ENCODE results near the gene FLNB.
"Not testable (repeated sequence)": the region's sequence is repeated elsewhere in the genome, so short reads cannot be mapped to it uniquely, and the experiment has no call there.

FLNB gene

DNA sequence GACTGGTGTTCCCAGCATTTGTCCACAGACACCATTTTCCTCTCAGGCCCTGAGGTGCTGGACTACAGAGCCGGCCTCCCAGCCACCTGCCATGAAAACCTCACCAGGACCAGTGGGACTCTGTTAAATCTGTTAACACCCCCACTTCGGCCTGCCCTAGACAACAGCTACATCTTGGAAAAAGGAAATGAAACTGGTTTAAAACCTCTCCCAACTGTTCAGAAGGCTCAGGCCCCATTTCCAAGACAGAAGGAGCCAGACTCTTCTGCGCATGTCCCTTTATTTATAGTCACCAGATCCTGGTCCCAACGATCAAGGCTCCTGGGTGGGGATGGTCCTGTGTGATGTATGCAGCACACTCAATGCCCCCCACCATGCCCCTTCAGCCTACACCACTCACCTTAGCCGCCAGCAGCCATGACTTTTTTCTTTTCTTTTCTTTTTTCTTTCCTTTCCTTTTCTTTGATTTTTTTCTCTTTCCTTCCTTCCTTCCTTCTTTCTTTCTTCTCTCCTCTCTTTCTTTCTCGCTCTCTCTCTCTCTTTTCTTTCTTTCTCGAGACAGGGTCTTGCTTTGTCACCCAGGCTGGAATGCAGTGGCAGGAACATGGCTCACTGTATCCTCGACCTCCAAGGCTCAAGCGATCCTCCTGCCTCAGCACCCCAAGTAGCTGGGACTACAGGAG is 25.5 kb upstream of the FLNB start:
- DNase-seq, result peak; percentile 59 to 64

DNA sequence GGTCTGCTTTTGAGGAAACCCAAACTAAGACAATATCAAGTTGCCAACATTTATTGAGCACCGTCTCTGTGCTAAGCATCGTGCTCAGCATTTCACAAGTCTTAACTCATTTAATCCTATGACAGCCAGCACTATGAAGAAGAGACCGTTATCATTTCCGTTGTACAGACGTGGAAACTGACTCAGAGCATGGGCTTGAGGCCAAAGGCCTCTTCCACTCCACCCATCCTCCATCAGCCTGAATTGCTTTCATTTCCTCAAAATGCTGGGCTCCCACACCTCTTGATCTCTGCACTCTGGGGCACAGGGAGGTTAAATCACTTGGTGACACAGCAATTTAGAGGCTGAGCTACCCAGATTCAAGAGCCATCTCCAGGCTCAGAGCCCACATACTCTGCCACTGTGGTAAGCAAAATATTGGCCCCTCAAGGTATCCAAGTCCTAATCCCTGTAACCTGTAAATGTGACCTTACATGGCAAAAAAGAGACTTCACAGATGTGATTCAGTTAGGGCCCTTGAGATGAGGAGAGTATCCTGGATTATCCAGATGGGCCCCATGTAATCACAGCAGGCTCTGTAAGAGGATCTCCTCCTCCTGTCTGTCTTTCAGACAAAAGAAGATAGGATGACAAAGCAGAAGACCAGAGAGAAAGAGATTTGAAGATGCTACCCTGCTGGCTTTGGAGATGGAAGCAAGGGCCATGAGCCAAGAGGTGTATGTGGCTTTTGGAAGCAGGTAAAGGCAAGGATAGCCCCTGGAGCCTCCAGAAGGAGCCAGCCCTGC is 24.3 kb upstream of the FLNB start:
- peak; percentile 95 to 98 for DNase-seq

DNA sequence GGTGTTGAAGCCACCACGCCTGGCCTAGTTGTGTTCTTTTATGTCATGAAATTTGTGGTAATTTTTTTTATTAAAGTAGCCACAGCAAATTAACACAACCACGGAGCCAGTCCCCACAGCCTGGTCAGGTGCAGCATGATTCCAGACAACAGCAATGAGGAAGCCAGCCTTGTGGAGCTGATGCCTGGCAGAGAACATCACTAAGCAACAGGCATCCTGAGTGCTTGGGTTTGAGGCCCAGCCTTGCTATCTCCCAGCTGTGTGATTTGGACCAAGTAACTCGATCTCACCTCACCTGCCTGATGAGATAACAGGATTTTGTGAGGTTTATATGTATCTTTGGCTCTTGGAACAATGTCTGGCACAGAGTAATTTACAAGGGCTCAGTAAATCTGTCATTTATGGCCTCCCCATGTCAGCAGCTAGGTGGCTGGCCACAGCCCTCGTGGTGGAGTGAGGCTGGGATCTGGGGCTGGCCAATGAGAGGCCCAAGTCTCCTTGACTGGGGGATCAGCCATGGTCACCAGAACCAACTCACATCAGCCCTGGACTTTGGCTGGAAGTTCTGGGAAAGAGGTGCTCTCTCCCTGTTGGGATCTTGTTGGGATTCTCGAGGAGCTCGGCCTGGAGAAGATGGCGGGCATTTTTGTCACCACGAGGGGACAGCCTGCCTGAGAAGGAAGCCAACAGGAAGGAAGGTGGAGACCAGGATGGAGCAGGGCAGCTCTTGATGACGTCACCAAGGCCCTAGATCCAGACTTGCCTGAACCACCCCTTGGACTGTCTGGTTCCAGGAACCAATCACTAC is 22.8 kb upstream of the FLNB start:
- no peak for DNase-seq

DNA sequence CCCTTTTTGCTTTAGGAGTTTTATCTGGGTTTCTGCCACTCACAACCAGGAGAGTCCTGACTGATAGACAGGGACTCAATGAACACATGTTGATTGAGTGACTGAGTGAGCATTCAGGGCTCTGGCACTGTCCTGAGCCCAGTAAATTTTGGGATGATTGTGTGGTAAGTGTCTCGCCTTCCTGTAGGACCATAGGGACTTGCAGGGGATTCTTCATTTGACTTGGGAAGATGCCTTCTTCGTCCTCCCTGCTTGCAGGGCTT is 22.3 kb upstream of the FLNB start:
- no peak for DNase-seq

DNA sequence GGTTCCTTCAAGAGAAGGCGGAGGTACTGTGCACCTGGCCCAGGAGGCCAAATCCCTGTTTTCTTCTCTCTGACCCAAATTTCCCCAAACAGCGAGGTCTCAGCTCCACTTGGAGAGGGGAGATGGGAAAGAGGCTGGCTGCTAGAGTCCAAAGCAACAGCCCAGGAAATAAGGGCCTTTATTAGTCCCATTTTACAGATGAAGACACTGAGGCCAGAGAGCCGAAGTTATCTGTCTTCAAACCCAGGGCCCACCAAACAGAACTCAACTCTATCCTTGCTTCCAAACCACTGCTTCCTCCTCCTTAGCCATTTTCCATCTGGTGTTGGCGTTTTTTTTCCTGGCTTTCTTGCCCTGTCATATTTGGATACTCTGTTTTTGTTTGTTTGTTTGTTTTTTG is 22.0 kb upstream of the FLNB start:
- no peak for DNase-seq

DNA sequence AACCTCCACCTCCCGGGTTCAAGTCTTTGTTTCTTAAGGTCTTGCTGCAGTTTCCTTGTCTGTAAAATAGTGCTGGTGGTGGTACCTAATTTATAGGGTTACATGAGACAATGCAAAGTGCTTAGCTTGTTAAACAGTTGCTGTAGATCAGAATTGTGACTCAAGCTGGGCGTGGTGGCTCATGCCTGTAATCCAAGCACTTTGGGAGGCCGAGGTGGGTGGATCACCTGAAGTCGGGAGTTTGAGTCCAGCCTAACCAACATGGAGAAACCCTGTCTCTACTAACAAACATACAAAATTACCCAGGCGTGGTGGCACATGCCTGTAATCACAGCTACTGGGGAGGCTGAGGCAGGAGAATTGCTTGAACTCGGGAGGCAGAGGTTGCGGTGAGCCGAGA is 19.0 kb upstream of the FLNB start:
- not testable (repeated sequence) for DNase-seq

DNA sequence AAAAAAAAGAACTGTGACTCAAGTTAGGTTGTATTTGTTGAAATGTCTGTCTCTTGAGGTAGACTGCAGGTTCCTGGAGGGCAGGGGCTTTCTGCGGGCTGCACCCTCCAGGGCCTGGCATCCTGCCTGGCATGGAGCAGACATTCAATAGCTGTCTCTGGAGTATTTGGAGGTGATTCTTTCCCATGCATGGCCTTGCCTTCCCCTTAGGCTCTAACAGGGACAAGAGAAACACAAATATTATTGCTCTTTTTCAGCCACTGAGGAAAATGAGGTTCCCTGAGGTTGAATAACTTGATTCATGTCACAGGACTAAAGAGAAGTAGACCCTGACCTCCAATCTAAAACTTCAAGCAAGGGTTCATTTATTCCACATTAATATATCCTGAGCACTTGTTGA is 18.6 kb upstream of the FLNB start:
- no peak for DNase-seq

DNA sequence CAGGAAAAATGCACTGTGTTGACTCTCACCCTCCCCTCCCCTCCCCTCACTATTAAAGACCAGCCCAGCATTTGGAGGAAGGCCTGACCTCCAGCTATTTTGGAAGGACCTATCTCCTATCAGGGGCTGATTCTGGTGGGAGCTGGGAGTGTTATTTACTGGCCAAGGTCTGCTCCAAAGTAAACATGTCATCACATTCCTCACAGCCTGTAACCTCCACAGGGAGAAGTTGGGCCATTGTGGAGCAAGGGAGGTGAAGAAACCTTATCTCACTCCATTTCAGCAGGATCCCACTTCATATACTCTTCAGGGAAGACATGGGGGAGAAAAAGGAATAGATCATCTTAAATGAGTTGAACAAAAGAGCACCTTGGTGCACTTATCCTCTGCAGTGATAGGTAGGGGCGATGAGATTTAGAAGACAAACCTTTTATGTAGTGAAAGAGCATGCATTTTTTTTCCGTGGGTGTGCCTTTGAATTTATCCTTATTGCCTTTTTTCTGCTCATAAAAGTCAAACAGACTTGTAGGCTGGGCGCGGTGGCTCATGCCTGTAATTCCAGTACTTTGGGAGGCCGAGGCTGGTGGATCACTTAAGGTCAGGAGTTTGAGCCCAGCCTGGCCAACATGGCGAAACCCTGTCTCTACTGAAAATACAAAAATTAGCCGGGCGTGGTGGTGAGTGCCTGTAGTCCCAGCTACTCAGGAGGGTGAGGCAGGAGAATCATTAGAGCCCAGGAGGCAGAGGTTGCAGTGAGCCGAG is 15.6 kb upstream of the FLNB start:
- no peak for DNase-seq

DNA sequence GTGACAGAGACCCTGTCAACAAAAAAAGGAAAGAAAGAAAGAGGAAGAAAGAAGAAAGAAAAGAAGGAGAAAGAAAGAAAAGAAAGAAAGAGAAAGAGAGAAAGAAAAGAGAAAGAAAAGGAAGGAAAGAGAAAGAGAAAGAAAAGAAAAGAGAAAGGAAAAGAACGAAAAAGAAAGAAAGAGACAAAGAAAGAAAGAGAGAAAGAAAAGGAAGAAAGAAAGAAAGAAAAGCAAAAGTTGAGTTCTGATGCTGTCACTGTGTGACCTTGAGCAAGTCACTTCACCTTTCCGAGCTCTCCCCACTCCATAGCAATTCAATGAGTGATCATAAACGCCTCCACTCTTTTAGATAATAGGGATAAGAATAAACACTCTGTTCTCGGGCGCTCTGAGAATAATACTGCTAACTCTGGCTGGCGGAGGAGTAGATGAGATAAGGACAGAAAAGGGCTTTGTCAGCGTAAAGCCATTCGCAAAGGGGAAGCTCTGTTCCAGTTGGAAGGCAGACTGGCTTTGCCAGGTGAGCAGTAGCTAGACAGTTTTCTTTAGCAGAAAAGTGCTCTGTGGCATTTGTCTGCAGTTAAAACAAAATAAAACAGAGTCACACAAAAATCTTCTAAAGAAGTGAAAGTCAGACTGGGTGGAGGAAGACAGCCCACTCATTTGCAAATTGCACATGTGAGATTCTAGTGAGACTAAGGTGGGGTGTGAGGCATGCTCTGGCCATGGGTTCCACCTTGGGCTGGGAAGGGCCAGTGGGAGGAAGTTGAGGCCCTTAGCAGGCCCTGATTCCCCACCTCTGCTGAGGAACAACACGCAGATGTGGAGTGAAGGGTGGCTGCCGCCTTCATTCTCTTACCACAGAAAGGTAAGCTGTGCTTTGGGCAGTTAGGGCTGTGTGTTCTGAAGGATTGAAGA is 9.6 kb upstream of the FLNB start:
- DNase-seq, result peak; percentile 25 to 38

DNA sequence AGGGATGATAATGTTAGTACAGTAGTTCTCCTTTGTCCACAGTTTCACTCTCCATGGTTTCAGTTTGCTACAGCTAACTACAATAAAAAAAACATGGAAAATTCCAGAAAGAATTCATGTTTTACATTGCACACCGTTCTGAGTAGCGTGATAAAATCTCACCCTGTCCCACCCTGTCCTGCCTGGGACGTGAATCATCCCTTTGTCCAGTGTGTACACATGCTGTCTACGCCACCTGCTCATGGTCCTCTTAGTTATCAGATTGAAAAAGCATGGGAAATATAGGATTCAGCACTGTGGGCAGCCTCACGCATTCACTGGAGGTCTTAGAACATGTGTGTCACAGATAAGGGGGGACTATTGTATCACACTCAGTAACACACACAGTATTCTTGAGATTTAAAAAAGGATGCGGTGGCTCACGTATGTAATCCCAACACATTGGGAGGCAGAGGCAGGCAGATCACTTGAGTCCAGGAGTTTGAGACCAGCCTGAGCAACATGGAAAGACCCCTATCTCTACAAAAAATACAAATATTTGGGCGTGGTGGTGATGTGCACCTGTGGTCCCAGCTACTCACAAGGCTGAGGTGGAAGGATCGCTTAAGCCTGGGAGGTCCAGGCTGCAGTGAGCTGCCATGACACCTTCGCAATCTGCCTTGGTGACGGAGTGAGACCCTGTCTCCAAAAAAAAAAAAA is 8.7 kb upstream of the FLNB start:
- no peak for DNase-seq

DNA sequence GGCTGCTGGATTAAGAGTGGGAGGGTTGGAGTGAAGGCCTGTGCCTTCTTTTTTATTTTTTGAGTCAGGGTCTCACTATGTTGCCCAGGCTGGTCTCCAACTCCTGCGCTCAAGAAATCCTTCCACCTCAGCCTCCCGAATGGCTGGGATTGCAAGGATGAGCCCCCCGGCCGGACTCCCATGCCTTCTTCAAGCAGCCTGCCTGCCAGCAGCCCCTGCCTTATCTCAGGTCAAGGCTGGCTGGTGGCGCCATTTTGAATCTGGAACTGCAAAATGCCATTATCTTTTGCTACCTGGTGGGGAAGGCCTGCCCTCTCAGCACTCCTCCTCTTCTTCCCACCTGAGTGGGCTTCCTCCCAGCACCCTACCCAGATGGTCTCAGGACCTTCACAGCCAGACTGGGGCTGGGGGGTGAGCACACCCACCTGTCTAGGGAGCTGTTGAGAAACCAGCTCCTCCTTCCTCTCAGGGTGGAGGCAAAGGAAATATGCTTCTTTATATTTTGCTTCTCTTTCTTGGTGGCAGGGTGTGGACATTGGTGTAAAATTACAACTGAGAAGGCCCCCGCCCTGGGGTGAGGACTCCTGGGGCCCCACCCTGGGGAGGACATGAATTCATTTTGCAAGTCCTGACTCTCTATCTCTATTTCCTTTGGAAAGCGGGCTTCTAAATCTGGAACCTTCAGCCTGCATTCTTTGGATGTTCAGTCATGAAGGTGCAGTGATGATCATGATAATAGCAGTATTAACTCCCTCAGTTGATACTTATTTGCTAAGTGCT is 7.7 kb upstream of the FLNB start:
- DNase-seq, result no peak

DNA sequence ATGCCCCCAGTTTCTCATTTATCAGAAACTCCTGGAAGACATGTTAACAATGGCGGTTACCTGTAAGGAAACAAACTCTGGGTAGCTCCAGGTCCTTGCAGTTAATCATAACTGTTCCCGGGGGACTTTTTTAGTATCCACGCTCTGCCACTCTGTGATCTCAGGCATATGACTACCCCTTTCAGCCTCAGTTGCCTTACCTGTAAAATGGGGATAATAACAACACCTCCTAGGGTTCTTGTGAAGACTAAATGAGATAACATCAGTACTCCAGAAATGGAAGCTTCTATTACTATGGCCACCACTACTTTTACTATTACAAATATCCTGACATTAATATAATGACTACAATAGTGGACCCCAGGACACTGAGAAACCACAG is 7.1 kb upstream of the FLNB start:
- DNase-seq, result no peak

DNA sequence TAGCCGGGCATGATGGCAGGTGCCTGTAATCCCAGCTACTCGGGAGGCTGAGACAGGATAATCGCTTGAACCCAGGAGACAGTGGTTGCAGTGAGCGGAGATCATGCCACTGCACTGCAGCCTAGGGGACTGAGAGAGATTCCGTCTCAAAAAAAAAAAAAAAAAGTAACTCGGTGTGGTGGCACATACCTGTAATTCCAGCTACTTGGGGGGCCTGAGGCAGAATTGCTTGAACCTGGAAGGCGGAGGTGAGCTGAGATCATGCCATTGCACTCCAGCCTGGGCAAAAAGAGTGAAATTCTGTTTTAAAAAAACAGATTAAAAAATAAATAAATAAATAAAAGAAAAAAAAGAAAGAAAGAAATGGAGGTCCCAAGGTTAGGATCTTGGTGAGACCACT is 6.2 kb upstream of the FLNB start:
- DNase-seq, result no peak

DNA sequence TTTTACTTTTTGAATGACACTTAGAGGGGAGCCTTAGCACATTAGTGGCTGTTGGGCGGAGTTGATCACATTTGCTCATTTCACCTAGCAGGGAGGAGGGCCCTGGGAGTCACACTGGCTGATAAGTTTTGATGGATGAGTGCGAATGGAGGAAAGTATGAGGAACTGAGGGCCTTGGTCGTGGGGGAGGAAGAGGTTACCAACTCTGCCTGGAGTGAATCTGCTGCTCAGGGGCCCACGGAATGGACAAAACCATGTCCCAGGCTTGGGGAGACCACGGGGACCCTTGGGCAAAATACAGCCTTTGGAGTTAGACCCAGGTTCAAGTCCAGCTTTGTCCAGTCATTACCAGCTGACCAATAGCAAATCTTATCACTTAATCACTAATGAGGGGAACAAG is 5.1 kb upstream of the FLNB start:
- DNase-seq, result no peak

DNA sequence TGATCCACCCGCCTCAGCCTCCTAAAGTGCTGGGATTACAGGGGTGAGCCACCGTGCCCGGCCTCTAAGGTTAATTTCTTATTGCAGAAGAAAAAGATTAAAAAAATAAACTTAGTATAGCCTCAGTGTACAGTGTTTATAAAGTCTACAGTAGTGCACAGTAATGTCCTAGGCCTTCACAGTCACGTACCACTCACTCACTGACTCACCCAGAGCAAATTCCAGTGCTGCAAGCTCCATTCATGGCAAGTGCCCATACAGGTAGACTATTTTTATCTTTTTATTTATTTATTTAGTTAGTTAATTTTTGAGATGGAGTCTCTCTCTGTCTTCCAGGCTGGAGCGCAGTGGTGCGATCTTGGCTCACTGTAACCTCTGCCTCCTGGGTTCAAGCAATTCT is 3.2 kb upstream of the FLNB start:
- no peak for DNase-seq

DNA sequence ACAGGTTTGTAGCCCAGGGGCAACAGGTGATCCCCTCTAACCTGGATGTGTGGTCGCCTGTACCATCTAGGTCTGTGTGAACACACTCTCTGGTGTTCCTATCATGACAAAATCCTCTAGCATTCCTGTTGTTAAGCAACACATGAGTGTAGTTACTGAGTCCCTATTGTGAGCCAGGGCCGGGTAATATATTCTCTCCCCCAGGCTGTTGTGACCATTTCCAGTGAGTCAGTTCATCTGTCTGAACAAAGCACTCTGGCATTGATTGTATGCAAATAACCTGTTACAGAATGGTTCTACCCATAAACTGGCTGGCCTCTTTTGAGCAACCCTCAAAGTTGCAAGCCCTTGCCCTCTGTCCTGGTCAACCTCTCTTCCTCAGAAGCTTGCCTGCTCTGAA is 2.6 kb upstream of the FLNB start:
- peak in 1 of 2 donors; percentile 14 for DNase-seq

DNA sequence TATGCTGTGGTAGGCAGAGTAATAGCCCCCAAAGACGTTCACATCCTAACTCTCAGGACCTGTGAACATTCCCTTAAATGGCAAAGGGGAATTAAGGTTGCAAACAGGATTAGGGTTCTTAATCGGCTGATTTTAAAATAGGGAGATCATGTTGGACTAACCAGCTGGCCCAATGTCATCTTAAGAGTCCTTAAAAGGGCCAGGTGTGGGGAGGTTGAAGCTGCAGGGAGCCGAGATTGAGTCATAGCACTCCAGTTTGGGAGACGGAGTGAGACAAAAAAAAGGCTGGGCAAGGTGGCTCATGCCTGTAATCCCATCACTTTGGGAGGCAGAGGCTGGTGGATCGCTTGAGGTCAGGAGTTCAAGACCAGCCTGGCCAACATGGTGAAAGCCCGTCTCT is 1.6 kb upstream of the FLNB start:
- no peak for DNase-seq

DNA sequence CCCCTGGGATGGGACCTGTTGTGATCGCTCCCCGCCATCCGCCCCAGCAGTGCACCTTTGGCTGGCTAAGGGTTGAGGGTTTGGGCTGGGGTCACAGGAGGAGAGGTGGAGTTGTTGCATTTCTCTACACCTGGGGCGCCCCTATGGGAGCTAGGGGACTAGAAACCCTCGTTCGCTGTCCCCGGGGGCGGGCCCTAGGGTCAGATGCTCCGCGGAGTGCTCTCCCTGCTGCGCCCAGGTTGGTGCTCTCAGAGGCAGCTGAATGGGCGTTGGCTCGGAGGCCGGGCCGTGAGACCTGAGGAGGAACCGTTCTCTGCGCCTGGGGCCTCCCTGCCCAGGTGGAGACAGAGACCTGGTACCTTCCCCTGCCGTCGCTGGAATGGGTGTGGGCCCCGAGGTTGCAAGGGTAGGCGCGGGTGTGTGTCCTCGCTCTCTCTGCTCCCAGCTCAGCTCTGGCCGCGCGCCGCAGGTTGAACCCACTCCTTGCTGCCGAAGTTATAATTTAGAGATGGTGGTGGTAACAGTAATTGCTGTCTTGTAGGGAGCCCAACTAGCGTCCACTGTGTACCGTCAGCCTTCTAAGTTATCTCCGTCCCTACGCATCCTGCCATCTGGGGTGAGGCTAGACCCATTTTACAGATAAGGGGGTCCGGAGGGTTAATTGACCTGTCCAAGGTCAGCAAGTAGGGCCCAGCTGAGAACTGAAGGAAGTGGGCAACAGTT is 965 bp downstream of the FLNB start:
- DNase-seq, result no peak

DNA sequence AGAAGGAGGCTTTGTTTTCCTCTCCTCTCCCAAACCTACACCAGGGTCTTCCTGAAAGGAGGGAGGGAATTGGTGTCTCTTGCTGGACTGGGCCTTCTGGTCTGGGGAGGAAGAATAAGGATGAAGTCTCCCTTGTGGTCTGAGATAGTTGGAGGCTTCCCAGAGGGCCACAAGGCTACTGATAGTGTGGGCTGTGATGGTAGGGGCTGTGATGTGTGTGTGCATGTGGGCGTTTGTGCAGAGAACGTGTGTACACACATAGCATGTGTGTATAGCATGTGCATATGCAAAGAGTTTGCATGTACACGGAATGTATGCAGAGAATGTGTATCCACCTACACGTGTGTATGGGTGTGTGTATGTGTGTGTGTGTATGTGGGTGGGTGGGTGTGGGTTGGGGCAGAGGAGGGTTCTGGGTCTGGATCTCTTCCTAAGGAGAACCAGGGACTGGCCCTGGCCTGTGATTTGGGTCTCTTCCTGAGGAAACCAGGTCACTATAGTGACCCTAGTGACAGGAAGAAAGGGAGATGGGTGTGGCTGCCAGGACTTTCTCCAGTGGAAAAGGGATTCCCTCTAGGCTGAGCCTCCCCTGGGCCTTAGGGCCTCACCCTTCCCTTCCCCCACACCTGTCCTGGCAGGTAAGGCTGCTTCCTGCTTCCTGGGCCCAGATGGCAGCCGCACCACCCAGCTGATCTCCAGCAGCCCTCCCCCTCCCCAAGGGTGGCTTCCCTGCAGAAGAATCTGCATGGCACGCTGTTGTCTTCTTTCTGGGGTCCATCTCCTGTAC is 1.7 kb downstream of the FLNB start:
- no peak for DNase-seq
